GM19099 (cell line): ENCODE measurements around the gene GPC1.

Experiments used
- POLR2A ChIP-seq: IDR thresholded peaks from 3 replicates; pipeline ENCODE4 v1.6.1; 2011; ENCODE audit warnings: low read depth; ENCODE audit not compliant: insufficient read length; ENCODE audit errors: extremely low read depth

The GPC1 gene

DNA sequence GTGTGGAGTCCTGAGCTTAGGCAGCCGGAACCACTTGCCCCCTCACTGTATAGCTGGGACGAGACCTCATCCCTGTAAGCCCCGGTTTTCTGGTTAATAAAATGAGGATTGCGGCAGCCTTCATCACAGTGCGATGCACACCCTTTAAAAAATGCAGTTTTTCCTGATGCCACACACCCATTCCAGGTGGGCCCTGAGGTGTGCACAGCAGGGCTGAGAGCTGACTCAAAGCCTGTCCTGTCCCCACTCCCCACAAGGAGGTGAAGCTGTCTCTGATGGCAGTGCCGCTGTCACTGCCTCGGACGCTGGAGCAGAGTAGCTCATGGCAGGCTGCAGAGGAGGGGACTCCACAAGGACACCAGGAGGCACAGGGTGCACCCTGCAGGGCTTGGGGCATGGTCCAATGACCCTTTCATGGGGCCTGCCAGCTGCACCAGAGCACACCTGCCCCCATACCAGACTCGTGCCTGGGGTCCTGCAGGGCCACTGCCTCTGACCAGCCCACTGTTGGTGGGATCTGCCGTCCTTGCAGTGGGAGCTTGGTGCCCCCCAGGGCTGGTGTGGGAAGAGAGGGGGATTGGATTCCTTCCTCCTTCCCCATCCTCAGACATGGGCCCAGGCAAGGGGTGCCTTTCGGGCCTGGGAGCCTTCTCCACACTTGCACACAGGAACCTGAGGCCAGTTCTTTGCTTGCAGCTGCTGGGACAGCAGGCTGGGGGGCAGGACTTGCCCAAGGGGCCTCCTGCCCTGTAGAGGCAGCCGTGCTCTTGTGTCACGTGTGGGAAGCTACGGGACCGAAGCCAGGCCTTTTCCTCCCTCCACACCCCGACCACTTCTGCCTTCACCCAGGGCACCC is 22.8 kb downstream of the GPC1 start:
- no peak for TF ChIP-seq POLR2A

DNA sequence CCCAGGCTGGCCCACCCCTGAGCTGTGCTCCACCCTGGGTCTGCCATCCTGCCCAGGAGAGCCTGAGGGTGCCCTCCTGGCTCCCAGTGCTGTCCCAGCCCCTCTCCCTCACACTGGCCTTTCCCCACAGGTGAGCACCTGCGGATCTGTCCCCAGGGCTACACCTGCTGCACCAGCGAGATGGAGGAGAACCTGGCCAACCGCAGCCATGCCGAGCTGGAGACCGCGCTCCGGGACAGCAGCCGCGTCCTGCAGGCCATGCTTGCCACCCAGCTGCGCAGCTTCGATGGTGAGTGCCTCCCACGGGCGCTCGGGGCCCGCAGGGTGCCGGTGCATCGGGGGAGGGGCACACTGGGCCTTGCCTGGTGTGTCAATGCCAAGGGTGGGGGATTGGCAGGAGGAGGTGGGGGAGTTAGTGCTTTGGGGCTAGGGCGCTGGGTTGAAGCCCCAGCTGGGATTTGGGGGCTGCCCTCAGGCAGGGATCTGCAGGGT is 23.5 kb downstream of the GPC1 start:
- TF ChIP-seq POLR2A: no peak

DNA sequence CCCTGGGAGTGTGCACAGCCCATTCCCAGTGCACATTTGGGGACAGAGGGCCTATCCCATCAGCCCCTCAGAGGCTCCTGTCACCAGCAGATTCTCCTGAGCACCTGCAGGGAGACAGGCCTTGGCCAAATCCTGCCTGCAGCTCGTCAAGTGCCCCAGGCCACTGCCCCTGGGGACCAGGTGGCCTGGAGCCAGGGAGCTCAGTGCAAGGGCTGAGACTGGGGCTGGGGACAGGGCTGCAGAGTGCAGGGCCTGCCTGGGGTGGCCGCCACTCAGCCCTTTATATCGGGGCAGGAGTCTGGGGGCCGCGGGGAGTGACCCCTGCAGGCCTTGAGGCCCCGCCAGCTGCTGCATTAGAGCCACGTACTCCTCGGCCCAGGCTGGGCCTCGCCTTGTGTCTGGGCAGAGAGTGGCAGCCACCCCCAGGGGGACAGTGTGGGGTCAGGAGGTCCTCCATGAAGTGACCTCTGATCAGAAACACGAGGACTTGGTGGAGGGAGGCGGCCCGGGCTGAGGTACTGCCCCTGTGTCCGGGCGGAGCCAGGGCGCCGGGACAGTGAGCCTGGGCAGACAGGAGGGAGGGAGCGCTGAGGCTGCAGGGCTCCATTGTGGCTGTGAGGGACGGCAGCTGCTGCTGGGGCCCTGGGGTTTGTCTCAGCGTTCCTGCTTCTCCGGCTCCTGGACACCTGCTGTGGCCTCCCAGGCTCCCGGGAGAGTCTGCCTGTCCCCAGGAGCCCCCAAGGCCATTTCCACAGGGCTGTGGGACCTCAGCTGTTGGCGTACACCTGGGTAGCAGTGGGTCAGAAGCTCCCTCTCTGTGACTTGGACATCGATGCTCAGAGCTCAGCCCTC is 24.2 kb downstream of the GPC1 start:
- no peak for TF ChIP-seq POLR2A

DNA sequence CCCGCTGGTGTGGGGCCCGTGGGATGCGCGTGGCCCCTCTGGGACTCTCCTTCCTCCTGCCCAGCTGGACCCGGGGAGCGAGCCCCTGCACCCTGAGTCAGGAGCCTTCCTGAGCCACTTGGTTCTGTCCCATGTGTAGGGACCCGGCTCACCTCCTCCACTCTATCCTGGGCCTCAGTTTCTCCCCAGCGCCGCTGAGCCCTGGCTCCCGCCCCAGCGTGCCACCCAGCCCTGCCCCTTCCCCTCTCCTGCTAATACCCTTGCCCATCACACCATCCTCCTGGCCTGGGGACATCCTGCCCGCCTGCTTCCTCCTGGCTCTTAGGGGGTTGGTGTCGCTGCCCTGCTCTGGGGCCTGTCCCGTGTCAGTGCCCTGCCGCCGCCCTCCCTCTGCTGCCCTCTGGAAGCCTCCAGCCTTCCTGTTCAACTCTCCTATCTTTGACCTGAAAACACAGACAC is 24.8 kb downstream of the GPC1 start:
- no peak for TF ChIP-seq POLR2A

GRCh38 chr2:240460781-240461431 is 25.4 kb downstream of the GPC1 start:
- no peak for TF ChIP-seq POLR2A

DNA sequence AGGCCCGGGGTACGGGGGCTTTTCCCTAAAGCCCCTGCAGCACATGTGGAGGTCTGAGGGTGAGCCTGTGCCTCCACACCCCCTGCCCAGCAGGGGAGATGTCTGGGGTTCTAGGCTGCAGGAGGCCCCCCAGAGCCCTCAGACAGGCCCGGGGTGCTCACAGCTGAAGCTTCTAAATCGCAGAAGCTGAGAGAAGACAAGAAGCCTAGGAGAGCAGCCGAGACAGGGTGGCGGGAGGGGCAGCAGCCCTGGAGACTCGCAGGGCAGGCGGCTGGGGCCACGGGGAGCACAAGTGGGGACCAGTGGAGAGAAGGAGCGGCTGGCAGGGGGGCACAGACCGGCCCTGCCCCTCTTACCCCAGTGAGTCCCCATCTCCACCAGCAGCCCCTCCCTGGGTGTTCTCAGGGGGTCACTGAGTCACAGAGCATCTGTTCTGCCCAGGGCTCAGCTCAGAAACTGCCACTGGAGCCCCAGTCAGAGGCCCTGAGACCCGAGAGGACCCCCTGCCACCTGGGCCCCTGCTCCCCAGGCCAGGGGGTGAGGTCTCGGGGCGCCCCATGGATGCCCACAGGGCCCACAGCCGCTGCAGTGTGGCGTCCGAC is 26.1 kb downstream of the GPC1 start:
- TF ChIP-seq POLR2A: no peak

- TF ChIP-seq POLR2A: no peak
Observed at GRCh38 chr2:240462073-240462706, 26.7 kb downstream of the GPC1 start.

GRCh38 chr2:240462707-240463273 is 27.3 kb downstream of the GPC1 start:
- no peak for TF ChIP-seq POLR2A

GRCh38 chr2:240463274-240463865 is 27.9 kb downstream of the GPC1 start:
- TF ChIP-seq POLR2A: no peak

DNA sequence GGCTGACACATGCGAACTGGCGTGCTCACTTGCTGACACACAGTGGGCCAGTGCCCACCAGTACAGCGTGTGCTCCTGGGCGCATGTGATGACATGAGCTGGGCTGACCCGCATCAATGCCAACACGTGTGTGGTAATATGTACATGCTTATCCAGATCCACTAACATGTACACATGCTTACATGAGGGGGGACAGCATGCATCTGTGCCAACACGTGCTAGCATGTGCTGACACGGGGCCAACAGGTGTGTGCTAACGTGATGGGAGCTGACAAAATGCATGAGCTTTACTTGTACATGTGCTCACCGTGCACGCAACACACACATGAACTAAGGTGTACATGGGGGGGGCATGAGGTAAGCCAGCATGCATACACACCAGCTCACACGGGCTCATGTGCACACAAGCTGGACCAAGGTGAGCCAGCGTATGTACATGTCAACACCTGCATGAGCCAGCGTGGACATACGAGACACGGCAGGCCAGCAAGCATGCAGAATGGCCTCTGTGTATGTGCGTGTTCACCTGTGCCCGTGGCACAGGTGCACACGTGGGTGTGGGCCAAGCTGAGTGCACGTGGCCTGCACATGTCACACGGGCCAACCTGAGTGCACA is 28.5 kb downstream of the GPC1 start:
- no peak for TF ChIP-seq POLR2A

DNA sequence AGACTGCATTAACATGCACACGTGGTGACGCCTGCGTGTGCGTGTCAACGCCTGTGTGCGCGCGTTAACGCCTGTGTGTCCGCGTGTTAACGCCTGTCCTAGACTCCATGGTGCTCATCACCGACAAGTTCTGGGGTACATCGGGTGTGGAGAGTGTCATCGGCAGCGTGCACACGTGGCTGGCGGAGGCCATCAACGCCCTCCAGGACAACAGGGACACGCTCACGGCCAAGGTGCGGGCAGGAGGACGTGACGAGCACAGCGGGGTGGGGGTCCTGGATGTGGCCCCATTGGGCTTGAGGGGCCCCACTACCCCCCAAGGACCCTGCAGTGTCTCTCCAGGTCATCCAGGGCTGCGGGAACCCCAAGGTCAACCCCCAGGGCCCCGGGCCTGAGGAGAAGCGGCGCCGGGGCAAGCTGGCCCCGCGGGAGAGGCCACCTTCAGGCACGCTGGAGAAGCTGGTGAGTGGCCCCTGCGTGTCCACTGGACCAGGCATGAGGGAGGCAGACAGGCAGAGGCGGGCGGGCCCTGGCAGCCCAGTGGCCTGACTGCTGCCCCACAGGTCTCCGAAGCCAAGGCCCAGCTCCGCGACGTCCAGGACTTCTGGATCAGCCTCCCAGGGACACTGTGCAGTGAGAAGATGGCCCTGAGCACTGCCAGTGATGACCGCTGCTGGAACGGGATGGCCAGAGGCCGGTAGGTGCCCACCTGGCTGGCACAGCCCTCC is 29.2 kb downstream of the GPC1 start:
- no peak for TF ChIP-seq POLR2A

- TF ChIP-seq POLR2A: no peak
Observed at GRCh38 chr2:240465268-240465764, 29.9 kb downstream of the GPC1 start.
